K562 (cell line): ENCODE results near the gene DNAH3. TPM values are rescaled to one million over a fixed set of nuclear protein-coding genes. Genes with fewer than 3 reads are reported as not detected.

Experiments
- ATAC-seq: fragments of 200-7000 bp; cut with Tn5 transposase; 3 replicates; pipeline ENCODE4 v1.9.1; 2020; ENCODE audit warnings: moderate library complexity
- BruUV-seq: library from RNA; stranded (reverse); fragments of 400-500 nt; replicated peaks from 2 replicates; lab custom pipeline; 2021; lab: Mats Ljungman, UMichigan
- CTCF ChIA-PET: fragments of 300-600 bp; formaldehyde crosslinking; extraction: SDS; loops from one replicate; lab custom pipeline; 2021; ENCODE audit warnings: low intra/inter-chr PET ratio; lab: Yijun Ruan, JAX
- POLR2A ChIA-PET: fragments of 300-600, 350-650 bp; sonication (Branson Sonifier 250); formaldehyde crosslinking; extraction: SDS; loops from one replicate; lab custom pipeline; 2021; ENCODE audit warnings: antibody characterized with exemption, inconsistent platforms; lab: Yijun Ruan, JAX
- DNase-seq, 4 experiments: peaks; one replicate each; pipeline versions ENCODE4 v3.0.0 to v3.0.0-alpha.2; 2011 to 2018; ENCODE audit warnings: low spot score in 3 of 4, mixed read lengths in 3 of 4; ENCODE audit errors: extremely low read depth in 1 of 4
- FAIRE-seq: peaks from 2 replicates; lab custom pipeline; 2011; peaks lifted over from hg19 to GRCh38; lab: Jason Lieb, UNC
- H2AFZ ChIP-seq: 2 replicates; pipeline ENCODE4 v1.6.0; 2011; ENCODE audit warnings: low read depth, low read length, control low read depth, inconsistent platforms
- H3K27ac ChIP-seq: fragments of 200-600 bp; 3 replicates; pipeline ENCODE4 v1.8.0; 2011; ENCODE audit warnings: low read depth, mild to moderate bottlenecking, control low read depth, inconsistent platforms, low read length, moderate library complexity, mixed read lengths; ENCODE audit errors: extremely low read depth
- H3K27me3 ChIP-seq, 2 experiments: fragments of 300-600 bp in 1 of 2; 2 replicates in 1 of 2; 3 replicates in 1 of 2; pipeline versions ENCODE4 v1.6.0 to v1.8.0; 2011; ENCODE audit warnings: inconsistent platforms in 2 of 2, low read length in 2 of 2, mild to moderate bottlenecking in 1 of 2, mixed read lengths in 1 of 2, moderate library complexity in 1 of 2; ENCODE audit not compliant: control insufficient read depth in 2 of 2, insufficient read depth in 2 of 2
- H3K36me3 ChIP-seq: fragments of 300-600 bp; 3 replicates; pipeline ENCODE4 v1.8.0; 2011; ENCODE audit warnings: mild to moderate bottlenecking, low read length, inconsistent platforms; ENCODE audit not compliant: control insufficient read depth, insufficient read depth
- H3K4me1 ChIP-seq, 2 experiments: fragments of 200-600 bp in 1 of 2; replicated peaks in 1 of 2; 2 replicates in 1 of 2; 3 replicates in 1 of 2; pipeline versions ENCODE4 v1.5.1 to v1.8.0; 2011; ENCODE audit warnings: inconsistent platforms in 2 of 2, low read length in 2 of 2, mild to moderate bottlenecking in 1 of 2, mixed read lengths in 1 of 2, moderate library complexity in 1 of 2; ENCODE audit not compliant: control insufficient read depth in 2 of 2, insufficient read depth in 2 of 2
- H3K4me2 ChIP-seq: 2 replicates; pipeline ENCODE4 v1.6.1; 2011; ENCODE audit warnings: low read length, control low read depth, inconsistent platforms, mixed read lengths; ENCODE audit not compliant: insufficient read depth
- H3K4me3 ChIP-seq: fragments of 200-600 bp; sonication (generic), shearing (Covaris generic); 2 replicates; pipeline ENCODE4 v1.5.1; 2016; ENCODE audit warnings: control low read depth, inconsistent platforms
- H3K79me2 ChIP-seq: fragments of 200-600 bp; 3 replicates; pipeline ENCODE4 v1.8.0; 2011; ENCODE audit warnings: low read length, inconsistent platforms; ENCODE audit not compliant: control insufficient read depth, insufficient read depth
- H3K9ac ChIP-seq, 2 experiments: 2 replicates each; pipeline versions ENCODE4 v1.6.0 to v1.6.1; 2011; ENCODE audit warnings: low read depth in 2 of 2, low read length in 2 of 2, control low read depth in 1 of 2, inconsistent platforms in 1 of 2, mild to moderate bottlenecking in 1 of 2, mixed read lengths in 1 of 2; ENCODE audit not compliant: insufficient read depth in 1 of 2
- H3K9me1 ChIP-seq: one replicate; pipeline ENCODE4 v1.6.0; 2011; ENCODE audit warnings: inconsistent platforms, mild to moderate bottlenecking, low read length, moderate library complexity; ENCODE audit not compliant: control insufficient read depth, insufficient read depth
- H3K9me3 ChIP-seq: replicated peaks from 2 replicates; pipeline ENCODE4 v1.5.1; 2011; ENCODE audit warnings: low read depth, low read length, inconsistent platforms; ENCODE audit not compliant: control insufficient read depth, insufficient read depth
- H4K20me1 ChIP-seq: replicated peaks from 2 replicates; pipeline ENCODE4 v1.6.1; 2011; ENCODE audit warnings: low read length, inconsistent platforms, mixed read lengths; ENCODE audit not compliant: control insufficient read depth, insufficient read depth
- WGBS: fragments of 100-300 bp; shearing (Covaris generic); methylation state at CpG from one replicate; pipeline ENCODE4 v1.1.6; 2016; ENCODE audit warnings: low coverage, mixed read lengths; ENCODE audit not compliant: insufficient coverage; ENCODE audit errors: missing lambda C conversion rate; 5-methylcytosine and 5-hydroxymethylcytosine counted together
- in situ Hi-C: fragments of 300-500 bp; cut with MboI; formaldehyde crosslinking; loops from 4 replicates; pipeline ENCODE4 v1.15.0; 2018; ENCODE audit warnings: inconsistent platforms, mixed read lengths
- intact Hi-C: fragments of 100-400 bp; cut with micrococcal nuclease; formaldehyde crosslinking; loops from 2 replicates; pipeline ENCODE4 v1.14.2; 2022
- polyA plus RNA-seq, 8 experiments: library from polyadenylated mRNA; depleted of rRNA in 4 of 8; stranded (reverse) in 5 of 8; unstranded in 3 of 8; fragments of >200 nt; fragmentation: Nextera tagmentation in 2 of 8; fragmentation: Illumina TruSeq in 1 of 8; extraction: Ambion mirVana in 2 of 8; extraction: Trizol in 1 of 8; gene quantifications; 2 replicates each; pipeline versions ENCODE4 v1.2.1 to v1.2.3, GENCODE V29; 2011 to 2014; ENCODE audit warnings: inconsistent platforms in 1 of 8, missing spikeins in 1 of 8
- total RNA-seq, 7 experiments: library from RNA; depleted of rRNA in 6 of 7; stranded (reverse); fragments of >200 nt in 6 of 7; fragmentation: Illumina TruSeq in 2 of 7; extraction: Trizol in 2 of 7; gene quantifications; 2 replicates each; pipeline versions ENCODE4 v1.2.1 to v1.2.3, GENCODE V29; 2011 to 2021; ENCODE audit warnings: low replicate concordance in 1 of 7
- TF ChIP-seq, protein P1 (sequence below): sonication (generic); IDR thresholded peaks from 2 replicates; pipeline ENCODE4 v1.6.1; 2016
- TF ChIP-seq, protein P2 (sequence below): fragments of 200-800 bp; sonication (Bioruptor generic); IDR thresholded peaks from 2 replicates; pipeline ENCODE4 v1.6.1; 2017; ENCODE audit warnings: missing genetic modification characterization, missing compliant biosample characterization

Gene DNAH3
- total and polyA plus RNA-seq, 9 of the 15 experiments (the other 6 are each of a cell fraction or from before 2014, with no cell fraction given) = 0.32 to 0.84 (median 0.44) TPM

DNA sequence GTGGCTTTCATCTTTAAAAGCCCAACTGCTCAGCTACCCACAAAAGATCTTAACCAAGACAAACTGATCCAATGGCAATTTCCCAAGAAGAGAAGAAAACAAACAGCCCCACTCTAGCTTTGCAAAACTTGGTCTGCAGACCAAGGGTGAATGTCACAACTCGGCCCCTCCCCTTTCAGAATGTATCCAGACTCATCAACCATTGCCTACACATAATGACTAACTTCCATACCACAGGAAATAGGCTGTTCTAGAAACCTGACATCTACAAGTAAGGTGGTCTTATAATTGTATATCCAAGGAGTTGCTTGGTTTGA, 266.4 kb downstream of the DNAH3 start:
- POLR2A ChIA-PET = interaction anchor here (0.9 to 1.3 kb wide), 4 partner anchors 8 to 48 kb away, joined by 3 to 4 read pairs (median 4); no protein-coding TSS in a partner anchor
- Histone ChIP-seq H3K27ac (no peak overlapping the region), H3K79me2 (no peaks in the 10 kb centered on the region), H3K9me3 (no peaks in the 10 kb centered on the region), H3K4me3 (no peak overlapping the region), H3K36me3 (no peaks in the 10 kb centered on the region), H3K9me1 (no peaks in the 10 kb centered on the region), H3K27me3 (no peaks in the 10 kb centered on the region), H3K4me1 (peaks cover 0 to 10% of the 10 kb centered on the region in 2 experiments; a peak in 3 of 5 replicates), H3K9ac (no peak overlapping the region), H3K4me2 (no peak overlapping the region), H2AFZ (no peak overlapping the region), H4K20me1 (no peaks in the 10 kb centered on the region)
- 67% methylated on average over 1 of the region's 1 CpG for WGBS
- DNase-seq = no peak
- CTCF ChIA-PET = no interaction called here
- BruUV-seq = no TSS peak
- ATAC-seq = no peak
- TF ChIP-seq, protein P1, sequence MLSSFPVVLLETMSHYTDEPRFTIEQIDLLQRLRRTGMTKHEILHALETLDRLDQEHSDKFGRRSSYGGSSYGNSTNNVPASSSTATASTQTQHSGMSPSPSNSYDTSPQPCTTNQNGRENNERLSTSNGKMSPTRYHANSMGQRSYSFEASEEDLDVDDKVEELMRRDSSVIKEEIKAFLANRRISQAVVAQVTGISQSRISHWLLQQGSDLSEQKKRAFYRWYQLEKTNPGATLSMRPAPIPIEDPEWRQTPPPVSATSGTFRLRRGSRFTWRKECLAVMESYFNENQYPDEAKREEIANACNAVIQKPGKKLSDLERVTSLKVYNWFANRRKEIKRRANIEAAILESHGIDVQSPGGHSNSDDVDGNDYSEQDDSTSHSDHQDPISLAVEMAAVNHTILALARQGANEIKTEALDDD = peak; percentile 25; the same call in 1 of the 2 replicates
- TF ChIP-seq, protein P2, sequence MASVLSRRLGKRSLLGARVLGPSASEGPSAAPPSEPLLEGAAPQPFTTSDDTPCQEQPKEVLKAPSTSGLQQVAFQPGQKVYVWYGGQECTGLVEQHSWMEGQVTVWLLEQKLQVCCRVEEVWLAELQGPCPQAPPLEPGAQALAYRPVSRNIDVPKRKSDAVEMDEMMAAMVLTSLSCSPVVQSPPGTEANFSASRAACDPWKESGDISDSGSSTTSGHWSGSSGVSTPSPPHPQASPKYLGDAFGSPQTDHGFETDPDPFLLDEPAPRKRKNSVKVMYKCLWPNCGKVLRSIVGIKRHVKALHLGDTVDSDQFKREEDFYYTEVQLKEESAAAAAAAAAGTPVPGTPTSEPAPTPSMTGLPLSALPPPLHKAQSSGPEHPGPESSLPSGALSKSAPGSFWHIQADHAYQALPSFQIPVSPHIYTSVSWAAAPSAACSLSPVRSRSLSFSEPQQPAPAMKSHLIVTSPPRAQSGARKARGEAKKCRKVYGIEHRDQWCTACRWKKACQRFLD = no peak
- in situ Hi-C loops = no loop called here
- intact Hi-C loops = no loop called here
- FAIRE-seq = no peak
